ENCODE results near the gene TDP2. TPM values are rescaled to one million over a fixed set of nuclear protein-coding genes. Genes with fewer than 3 reads are reported as not detected.
"Not testable (repeated sequence)": the region's sequence is repeated elsewhere in the genome, so short reads cannot be mapped to it uniquely, and the experiment has no call there.

The TDP2 gene
- polyA plus RNA-seq, 4 donors = 54.5 to 69.3 (median 62.6) TPM

DNA sequence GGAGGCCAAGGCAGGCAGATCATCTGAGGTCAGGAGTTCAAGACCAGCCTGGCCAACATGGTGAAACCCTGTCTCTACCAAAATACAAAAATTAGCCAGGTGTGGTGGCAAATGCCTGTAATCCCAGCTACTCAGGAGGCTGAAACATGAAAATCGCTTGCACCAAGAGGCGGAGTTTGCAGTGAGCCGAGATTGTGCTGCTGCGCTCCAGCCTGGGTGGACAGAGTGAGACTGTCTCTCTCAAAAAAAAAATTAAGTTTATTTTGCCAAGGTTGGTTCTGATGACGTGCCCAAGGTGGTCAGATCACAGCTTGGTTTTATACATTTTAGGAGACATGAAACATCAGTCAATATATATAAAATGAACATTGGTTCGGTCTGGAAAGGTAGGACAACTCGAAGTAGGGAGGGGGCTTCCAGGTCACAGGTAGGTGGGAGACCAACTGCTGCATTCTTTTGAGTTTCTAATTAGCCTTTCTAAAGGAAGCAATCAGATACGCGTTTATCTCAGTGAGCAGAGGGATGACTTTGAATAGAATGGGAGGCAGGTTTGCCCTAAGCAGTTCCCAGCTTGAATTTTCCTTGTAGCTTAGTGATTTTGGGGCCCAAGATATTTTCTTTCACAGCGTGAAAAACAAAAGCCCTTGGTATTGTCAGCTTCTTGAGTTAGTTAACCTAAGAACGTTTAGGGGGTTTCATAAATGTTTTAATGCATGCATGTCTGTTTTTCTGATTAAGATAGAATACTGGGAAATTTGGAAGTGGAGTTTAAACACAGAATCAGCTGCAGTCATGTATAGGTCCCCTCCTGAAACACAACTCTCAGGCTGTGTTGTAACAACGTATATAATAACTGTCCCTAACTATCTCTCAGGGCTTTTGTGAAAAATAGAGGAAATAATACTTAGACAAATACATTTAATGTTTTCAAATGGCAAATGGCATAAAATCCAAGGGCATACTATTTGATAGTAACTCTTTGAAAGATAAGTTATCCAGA lies 16.9 kb upstream of the TDP2 start:
- no peak for DNase-seq (ENCODE audit: low read depth in 4 of 4, low spot score in 2 of 4)

DNA sequence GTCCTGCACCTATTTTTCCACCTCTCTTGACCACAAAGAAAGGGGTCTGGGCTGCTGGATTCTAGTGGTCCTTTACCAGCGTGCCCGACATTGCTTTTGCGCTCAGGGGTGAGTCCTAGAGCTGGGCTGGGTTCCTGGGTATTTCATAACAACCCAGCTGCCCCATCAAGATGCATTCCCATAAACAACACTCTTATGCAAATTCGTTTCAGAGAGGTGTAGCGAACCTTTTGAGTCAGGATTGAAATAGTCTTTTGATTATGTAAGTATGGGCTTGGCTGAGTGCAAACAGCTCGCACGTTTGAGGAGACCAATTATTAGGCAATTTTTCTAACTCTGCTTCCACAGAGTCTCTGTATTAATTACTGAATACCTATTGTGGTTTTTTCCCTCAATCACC lies 13.9 kb upstream of the TDP2 start:
- DNase-seq (ENCODE audit: low read depth in 4 of 4, low spot score in 2 of 4) = no peak

DNA sequence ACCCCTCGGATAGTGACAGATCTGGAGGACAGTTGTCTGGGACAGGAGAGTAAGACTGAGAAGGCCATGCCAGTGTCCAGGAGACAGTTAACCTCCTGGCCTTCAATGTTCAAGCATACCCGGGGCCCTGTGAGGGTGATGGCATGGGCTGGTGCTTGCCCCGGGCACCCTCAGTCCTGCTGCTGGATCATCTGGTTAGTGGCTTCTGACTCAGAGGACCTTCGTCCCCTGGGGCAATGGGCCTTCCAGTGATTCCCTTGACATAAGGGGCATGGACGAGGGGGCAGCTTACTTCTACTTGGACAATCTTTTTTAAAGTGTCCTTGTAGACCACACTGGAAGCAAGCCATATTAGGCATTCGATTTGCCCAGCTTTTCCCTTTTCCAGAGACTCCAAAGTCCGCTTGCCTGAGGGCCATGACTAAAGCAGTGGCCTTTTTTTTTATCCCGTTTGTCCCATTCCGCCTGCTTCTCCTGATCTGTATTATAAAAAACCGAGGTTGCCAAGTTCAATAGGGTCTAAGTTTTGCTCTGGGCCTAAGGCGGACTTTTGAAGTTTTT lies 12.2 kb upstream of the TDP2 start:
- DNase-seq (ENCODE audit: low read depth in 4 of 4, low spot score in 2 of 4) = not testable (repeated sequence)

DNA sequence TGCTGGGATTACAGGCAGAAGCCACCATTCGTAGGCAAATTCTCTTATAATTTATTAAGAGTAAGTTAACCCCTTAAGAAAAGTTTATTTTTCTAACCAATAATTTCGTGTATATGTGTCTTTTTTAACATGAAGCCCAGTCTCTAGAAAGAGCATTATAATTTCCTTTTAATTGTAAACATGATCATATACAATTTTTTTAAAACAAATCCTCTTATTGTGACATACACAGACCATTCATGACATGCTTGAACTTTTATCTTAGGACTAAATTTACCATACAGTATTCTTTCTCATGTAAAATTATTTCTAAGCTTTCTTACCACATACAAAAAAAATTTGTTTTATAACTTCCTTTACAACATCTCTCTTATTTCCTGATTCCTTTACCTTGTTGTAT lies 6.9 kb upstream of the TDP2 start:
- DNase-seq (ENCODE audit: low read depth in 4 of 4, low spot score in 2 of 4) = no peak

DNA sequence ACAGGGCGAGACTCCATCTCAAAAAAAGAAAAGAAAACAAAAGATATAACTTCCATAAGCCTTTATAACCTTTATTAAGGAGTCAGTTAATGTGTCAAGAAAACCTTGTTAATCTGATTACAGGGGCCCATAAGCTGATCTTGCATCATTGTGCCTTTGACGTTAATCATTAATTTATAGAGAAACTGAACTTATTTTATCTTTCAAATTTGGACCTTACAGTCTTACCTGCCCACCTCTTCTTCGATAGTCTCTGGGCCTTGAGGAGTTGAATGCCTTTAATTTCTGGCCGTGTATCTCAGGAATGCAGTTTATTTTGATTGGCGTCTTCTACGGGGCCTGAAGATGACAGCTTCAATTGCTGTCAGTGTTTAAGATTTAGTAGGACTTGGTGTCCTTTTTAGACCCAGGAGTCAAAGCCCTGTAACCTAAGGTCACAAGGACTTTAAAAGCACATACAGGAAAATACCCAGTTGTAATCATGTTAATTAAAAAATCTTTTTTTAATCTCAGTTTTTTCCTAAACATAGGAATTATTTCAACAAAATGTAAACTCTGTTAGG lies 6.0 kb upstream of the TDP2 start:
- no peak for DNase-seq (ENCODE audit: low read depth in 4 of 4, low spot score in 2 of 4)

DNA sequence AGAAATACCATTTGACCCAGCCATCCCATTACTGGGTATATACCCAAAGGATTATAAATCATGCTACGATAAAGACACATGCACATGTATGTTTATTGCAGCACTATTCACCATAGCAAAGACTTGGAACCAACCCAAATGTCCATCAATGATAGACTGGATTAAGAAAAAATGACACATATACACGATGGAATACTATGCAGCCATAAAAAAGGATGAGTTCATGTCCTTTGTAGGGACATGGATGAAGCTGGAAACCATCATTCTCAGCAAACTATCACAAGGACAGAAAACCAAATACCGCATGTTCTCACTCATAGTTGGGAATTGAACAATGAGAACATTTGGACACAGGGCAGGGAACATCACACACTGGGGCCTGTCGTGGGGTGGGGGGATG lies 4.4 kb upstream of the TDP2 start:
- DNase-seq (ENCODE audit: low read depth in 4 of 4, low spot score in 2 of 4) = not testable (repeated sequence)

DNA sequence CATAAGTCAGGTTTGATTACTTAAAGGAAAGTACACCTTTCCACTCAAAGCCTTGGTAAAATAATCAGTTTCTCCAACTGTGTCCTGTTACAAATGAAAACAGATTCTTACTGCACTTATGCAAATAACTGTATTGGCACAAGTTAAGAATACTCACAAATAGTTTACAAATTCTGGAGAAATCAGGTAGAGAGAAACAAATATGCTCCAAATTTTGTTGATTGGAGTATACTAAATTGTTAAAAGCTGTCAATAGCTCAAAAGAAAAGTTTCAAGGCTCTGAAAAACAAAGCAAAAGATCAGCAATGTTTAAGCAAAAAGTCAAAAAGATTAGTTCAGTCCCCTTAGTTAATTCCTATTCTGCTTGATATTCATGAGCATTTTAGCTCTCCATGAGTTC lies 3.8 kb upstream of the TDP2 start:
- not testable (repeated sequence) for DNase-seq (ENCODE audit: low read depth in 4 of 4, low spot score in 2 of 4)

DNA sequence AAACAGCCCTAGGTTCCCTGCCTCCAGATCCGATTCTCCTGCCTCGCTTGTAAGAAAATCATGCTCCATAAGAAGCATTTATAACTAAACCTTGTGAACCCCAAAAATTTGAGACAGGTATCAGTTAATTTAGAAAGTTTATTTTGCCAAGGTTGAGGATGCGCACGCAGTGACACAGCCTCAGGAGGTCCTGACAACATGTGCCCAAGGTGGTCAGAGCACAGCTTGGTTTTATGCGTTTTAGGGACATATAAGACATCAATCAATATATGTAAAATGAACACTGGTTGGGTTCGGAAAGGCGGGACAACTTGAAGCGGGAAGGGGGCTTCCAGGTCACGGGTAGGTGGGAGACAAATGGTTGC lies 2.3 kb upstream of the TDP2 start:
- DNase-seq (ENCODE audit: low read depth in 4 of 4, low spot score in 2 of 4) = no peak

DNA sequence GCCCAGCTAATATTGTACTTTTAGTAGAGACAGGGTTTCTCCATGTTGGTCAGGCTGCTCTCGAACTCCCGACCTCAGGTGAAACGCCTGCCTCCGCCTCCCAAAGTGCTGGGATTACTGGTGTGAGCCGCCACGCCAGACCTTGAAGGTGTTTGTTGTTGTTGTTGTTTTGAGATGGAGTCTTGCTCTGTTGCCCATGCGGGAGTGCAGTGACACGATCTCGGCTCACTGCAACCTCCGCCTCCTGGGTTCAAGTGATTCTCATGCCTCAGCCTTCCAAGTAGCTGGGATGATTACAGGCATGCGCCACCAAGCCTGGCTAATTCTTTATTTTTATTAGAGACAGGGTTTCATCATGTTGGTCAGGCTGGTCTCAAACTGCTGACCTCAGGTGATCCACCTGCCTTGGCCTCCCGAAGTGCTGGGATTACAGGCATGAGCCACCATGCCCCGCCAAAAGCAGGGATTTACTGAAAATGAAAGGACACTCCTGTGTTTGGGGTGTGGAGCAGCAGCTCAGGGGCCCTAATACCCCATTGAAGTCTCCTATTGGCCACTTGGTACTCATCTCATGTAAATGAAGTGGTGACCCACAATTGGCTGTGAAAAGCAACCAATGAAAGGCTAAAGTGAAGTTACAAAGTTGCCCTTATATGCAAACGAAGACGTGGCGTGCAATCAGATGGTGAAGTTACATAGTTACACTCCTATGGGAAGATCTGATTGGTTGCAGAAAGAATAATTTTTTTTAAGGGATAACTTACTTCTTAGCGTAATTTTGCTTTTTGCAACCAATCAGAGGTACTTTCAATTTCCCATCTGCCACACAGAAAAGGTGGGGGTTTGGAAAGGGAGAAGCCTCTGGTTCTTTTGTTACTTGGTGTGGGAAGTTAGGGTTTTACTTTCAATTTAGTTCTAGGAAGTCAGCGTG lies 1.6 kb upstream of the TDP2 start:
- DNase-seq (ENCODE audit: low read depth in 4 of 4, low spot score in 2 of 4) = not testable (repeated sequence)

DNA sequence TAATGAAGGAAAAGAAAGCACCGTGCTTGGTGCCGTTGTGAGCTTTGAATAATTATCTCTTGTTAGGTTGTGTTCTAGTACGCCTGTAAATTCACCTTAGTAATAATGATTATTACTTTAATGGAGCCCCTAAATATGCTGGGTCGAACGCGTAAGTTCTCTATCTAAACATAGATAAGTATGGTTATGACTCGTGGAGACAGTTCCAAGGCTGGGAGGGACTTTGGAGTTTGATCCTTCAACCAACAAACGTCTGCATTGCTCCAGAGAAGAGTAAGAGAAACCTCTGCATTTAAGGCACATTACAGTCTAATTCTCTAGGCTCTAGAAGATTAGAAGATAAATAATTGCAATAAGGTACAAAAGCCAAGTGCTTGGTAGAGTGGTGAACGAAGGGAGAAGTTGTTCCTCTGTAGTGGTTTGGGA lies 692 bp upstream of the TDP2 start:
- peak in 1 of 4 donors; percentile 24 for DNase-seq (ENCODE audit: low read depth in 4 of 4, low spot score in 2 of 4)

DNA sequence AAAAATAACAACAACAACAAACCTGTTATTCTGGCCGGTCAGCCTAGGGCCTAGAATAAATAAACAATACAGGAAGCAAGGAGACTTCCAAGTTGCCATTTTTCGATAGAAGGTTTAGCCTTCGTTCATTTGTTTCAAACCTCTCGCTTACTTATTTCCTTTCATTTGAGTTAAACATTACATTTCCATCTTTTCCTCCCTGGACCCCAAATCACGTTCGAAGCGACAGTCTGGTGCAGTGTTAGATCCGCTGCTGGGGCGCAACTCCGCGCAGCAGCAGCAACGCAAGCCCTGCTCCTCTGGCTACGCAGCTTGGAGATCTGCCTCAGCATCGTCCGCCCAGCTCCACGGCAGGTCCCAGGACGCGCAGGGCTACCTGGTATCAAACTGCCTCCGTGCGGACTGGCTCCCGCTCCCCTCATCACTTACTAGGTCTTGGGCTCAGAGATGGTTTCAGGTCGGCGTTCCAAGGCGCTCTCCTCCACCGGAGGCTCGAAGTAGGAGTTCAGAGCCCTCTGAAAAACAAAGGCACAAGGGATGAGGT lies 530 bp downstream of the TDP2 start:
- peak in 1 of 4 donors; percentile 37 for DNase-seq (ENCODE audit: low read depth in 4 of 4, low spot score in 2 of 4)

DNA sequence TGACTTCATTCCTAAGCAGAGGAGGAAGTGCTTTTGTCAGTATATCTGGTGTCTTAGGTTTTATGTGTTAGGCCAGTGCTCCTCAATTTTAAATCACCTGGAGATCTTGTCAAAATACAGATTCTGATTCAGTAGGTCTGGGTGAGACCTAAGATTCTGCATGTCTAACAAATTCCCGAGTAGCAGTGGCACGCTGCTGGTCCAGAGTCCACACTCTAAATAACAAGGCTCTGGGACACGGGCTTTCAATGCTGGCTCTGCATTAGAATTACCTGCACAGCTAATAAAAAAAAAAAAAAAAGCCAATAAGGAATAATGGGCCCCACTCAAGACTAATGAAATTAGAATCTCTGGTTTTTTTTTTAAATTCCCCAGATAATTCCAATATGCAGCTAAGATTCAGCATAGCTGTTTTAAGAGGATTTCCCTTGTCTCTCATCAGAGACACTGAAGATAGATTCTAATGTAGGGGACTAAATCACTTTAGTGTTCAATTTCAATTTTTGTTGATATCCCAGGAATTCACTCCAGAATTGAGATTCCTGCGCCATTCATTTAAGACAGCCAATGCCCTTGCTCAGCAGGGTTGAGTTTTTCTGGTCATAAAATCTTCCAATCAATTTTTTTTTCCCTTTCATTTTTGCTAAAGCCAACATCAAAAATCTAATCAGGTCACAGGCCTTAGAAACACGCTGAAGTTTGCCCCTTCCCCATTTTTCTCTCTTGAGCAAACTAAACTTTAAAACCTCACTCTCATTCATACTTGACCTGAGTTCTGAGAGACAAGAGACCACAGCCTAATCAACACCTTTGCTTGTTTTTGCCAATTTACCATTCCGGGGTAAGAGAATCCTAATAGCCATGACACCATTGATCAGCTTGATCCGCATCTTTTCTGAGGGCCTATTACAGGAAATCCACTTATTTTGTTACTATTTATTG lies 2.4 kb downstream of the TDP2 start:
- no peak for DNase-seq (ENCODE audit: low read depth in 4 of 4, low spot score in 2 of 4)

DNA sequence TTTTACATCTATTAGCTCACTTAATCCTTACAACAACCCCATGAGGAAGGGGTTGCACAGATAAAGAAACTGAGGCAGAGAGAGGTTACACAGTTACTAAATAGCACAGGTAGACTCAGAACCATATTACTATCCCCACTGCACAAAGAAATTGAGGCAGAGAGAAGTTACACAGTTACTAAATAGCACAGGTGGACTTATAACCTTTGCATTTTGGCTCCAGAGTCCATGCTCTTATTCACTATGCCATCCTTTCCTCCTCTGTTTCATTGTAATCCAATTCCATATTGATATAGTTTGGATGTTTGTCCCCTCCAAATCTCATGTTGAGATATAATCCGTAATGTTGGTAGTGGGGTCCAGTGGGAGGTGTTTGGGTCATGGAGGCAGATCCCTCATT lies 3.5 kb downstream of the TDP2 start:
- DNase-seq (ENCODE audit: low read depth in 4 of 4, low spot score in 2 of 4) = no peak

DNA sequence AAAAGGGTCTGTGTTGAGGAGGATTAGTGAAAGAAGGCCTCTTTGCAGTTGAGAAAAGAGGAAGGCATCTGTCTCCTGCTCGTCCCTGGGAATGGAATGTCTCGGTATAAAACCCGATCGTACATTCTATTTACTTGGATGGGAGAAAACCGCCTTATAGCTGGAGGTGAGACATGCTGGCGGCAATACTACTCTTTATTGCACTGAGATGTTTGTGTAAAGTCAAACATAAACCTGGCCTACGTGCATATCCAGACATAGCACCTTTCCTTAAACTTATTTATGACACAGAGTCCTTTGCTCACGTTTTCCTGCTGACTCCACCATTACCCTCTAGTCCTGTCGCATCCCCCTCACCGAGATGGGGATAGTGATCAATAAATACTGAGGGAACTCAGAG lies 4.5 kb downstream of the TDP2 start:
- no peak for DNase-seq (ENCODE audit: low read depth in 4 of 4, low spot score in 2 of 4)

DNA sequence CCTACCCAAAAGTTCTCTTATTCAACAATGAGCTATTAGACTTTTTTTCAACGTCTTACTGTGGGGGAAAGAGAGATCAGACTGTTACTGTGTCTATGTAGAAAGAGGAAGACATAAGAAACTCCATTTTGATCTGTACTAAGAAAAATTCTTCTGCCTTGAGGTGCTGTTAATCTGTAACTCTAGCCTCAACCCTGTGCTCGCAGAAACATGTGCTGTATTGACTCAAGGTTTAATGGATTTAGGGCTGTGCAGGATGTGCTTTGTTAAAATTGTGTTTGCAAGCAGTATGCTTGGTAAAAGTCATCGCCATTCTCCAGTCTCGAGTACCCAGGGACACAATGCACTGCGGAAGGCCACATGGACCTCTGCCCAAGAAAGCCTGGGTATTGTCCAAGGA lies 4.9 kb downstream of the TDP2 start:
- DNase-seq (ENCODE audit: low read depth in 4 of 4, low spot score in 2 of 4) = not testable (repeated sequence)

DNA sequence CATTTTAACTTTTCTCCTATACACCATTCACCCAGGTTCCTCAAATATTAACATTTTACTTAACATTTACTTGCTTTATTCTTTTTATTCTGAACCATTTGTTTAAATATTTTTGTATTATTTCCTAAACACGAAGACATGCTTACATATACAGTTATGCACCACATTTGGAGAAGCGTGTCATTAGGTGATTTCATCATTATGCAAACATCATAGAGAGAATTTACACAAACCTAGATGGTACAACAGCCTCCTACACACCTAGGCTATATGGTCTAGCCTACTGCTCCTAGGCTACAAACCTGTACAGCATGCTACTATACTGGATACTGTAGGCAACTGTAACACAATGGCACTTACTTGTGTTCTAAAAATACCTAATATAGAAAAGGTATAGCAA lies 6.6 kb downstream of the TDP2 start:
- DNase-seq (ENCODE audit: low read depth in 4 of 4, low spot score in 2 of 4) = no peak

DNA sequence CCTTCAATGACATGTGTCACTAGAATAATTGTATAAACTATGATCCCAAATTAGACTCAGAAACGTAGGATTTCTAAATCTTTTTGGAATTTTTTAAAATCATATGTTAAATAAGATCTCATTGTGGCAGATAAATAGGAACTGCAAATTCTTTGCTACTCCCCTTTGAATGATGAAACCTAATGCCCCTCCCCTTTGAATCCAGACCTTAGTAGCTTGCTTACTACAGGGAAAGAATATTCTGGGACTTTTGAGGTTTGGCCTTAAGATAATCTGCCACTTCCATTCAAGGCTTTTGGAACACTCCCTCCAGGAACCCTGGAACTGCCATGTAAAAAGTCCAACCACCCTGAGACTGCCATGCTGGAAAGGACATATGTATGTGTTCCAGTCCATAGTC lies 7.1 kb downstream of the TDP2 start:
- DNase-seq (ENCODE audit: low read depth in 4 of 4, low spot score in 2 of 4) = no peak

DNA sequence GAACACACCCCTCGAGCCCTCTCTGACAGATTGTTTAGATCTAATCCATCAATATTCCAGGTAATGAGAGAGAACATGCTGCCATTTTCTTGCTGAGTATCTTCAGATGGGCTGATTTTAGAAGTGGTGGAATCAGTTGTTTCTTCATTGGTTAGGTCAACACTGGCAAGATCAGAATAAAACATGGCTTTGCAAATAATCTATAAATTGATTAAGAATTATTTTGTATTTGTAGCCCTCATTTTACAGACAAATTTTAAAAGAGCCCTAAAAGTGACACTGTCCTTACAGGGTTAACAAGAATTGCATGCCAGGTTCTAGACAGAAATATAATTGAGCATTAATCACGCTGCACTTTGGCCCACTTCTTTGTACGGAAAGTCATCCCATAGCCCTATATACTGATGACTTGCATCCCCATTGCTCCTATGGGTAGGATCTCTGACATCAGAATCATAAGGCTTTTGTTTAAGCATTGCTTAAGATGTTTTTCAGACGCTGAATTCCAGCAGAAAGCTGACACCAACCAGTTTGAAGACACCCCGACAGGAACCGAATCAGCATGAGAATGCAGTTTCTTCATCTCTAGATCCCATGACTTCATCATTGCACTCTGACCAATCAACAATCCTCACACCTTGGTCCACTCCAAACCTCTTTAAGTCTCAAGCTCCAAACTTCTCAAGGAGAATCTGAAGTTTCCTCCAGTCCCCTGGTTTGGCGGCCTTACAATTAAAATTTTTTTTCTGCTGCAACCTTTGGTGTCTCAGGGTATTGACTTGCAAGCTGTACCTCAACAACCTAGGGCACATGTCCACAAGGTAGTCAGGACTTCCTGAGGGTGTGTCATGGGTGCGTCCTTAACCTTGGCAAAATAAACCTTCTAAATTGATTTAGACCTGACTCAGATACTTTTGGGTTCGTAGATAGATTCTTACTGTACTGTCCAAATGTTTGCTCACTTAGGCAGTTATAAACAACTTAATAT lies 7.8 kb downstream of the TDP2 start:
- no peak for DNase-seq (ENCODE audit: low read depth in 4 of 4, low spot score in 2 of 4)

Measured in left renal cortex interstitium (tissue), 4 donors.